ENCODE measurements around the gene WDR88.

DNA sequence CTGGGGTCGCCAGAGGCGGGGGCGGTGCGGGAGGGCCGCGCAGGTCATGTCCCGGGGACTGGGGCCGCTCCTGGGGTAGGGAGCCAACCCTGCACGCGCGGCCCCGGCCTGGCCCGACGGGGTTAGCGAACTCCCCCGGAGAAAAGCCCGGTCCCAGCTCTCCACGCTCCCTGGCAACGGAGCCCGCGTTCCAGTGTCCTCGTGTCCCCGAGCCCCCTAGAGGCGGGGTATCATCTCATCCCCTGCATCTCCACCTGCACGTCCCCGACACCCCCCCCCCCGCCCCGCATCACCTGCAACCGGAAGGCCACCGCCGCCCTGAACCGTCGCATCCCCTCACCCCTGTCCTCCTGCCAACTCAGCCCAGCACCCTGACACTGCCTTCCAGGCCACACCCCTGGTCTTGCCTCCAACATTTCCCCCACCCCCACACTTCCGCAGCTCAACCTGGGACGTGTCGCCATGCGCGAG lies 2.7 kb downstream of the WDR88 start:
- TF ChIP-seq GATA2 (IDR thresholded peaks at IDR 0.05; ENCODE audit: low read depth, low read length) (no peak), GATA3 (IDR thresholded peaks at IDR 0.05; ENCODE audit: low read depth, low read length) (no peak)
